ENCODE results near the gene SMG6. TPM values are rescaled to one million over a fixed set of nuclear protein-coding genes. Genes with fewer than 3 reads are reported as not detected.

Gene SMG6
- total RNA-seq, 2 donors from 2014 or later = 12.5 to 22.1 TPM

DNA sequence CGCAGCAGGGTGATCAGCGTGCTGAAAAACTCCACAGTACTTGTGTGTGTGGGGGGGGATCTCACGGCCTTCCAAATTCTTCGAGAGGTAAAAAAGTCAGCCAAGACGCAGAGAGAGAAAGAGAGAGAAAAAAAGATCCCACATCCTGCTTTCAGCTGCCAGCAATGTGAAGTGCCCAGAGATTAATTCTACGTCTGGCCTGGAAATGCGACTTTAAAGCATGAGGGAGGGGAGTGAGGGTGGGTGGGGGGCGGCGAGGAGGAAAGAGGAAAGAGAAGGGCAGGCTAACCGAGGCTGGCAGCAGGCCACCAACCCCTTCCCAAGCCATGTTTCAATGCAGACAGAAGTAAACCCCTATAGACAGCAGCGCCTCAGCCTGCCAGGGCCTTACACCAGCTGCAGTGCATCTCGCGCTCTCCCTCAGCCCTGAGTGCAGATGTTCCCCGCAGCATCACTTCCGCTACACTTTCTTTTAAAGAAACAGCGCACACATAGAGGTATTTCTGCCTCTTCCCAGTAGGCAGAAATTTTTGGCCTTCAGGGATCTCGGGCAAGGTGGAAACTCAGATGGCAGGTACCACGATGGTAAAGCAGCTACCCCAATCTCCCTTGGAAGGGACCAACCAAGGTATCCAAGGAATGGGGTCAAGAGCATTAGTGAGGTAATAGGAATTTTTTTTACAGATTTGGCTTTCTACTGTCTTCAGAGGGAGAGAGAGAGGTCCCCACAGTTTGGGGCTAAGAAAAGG lies 87.8 kb downstream of the SMG6 start:
- DNase-seq = peak in 2 of 4 donors; percentile 50 to 57
- no peaks in the 10 kb centered on the region for H3K4me1 ChIP-seq
- TF ChIP-seq, protein P1, sequence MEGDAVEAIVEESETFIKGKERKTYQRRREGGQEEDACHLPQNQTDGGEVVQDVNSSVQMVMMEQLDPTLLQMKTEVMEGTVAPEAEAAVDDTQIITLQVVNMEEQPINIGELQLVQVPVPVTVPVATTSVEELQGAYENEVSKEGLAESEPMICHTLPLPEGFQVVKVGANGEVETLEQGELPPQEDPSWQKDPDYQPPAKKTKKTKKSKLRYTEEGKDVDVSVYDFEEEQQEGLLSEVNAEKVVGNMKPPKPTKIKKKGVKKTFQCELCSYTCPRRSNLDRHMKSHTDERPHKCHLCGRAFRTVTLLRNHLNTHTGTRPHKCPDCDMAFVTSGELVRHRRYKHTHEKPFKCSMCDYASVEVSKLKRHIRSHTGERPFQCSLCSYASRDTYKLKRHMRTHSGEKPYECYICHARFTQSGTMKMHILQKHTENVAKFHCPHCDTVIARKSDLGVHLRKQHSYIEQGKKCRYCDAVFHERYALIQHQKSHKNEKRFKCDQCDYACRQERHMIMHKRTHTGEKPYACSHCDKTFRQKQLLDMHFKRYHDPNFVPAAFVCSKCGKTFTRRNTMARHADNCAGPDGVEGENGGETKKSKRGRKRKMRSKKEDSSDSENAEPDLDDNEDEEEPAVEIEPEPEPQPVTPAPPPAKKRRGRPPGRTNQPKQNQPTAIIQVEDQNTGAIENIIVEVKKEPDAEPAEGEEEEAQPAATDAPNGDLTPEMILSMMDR (IDR thresholded peaks at IDR 0.05) = no peak
- no peak for TF ChIP-seq POLR2A (IDR thresholded peaks at IDR 0.05)
- H3K27me3 ChIP-seq = no peaks in the 10 kb centered on the region
- H3K36me3 ChIP-seq (replicated peaks in 1 of 2; ENCODE audit: insufficient read depth in 1 of 2, low read depth in 2 of 2) = no peaks in the 10 kb centered on the region
- H3K27ac ChIP-seq = peak overlapping the region in 2 of 4 donors; percentile 52 to 56
- no peak overlapping the region for H3K4me3 ChIP-seq
- intact Hi-C loops (cut with DNase I) = no loop called here
- H3K9me3 ChIP-seq = no peaks in the 10 kb centered on the region
- ATAC-seq = peak; percentile 47
- WGBS, 2 donors = 58 to 71% methylated on average over 17 to 18 of the region's 18 CpGs

DNA sequence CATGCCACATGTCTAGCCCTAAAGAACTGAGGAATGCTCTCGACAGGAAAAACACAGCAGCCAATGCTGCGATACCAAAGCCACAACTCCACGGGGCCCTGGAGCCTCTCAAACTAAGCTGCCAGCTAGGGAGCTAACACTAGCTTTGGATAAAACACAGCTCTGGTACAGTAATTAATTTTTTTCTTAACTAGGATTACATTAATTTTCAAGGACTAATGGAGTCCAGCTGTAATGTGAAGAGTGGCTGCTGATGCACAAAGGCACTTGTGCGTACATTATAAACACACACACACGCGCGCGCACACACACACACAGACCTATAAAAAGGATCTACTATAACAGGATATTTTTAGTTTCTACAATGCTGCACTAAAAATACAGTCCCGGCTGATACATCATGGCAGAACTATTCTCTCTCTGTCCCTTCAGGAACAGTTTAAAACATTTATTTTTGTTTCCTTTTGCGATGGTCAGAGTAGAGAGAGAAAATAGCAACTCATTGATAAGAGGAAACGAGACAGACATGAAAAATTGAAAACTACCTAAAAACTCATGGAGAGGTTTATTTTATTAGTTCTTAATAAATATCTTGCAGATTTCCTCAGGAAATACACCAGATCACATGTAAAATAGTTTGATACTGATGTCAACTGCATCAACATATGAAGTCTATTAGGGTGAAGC lies 88.5 kb downstream of the SMG6 start:
- 67 to 78% methylated on average over 11 of the region's 11 CpGs for WGBS, 2 donors
- TF ChIP-seq, protein P1 (IDR thresholded peaks at IDR 0.05) = no peak
- TF ChIP-seq POLR2A (IDR thresholded peaks at IDR 0.05) = no peak
- DNase-seq (peak in 1 of 4 donors; percentile 14), ATAC-seq (no peak)
- H3K4me1 ChIP-seq = no peaks in the 10 kb centered on the region
- no peaks in the 10 kb centered on the region for H3K36me3 ChIP-seq (replicated peaks in 1 of 2; ENCODE audit: insufficient read depth in 1 of 2, low read depth in 2 of 2)
- H3K27ac ChIP-seq = peak overlapping the region in 2 of 4 donors; percentile 52 to 56
- intact Hi-C loops (cut with DNase I) = no loop called here
- H3K9me3 ChIP-seq = no peaks in the 10 kb centered on the region
- no peaks in the 10 kb centered on the region for H3K27me3 ChIP-seq
- no peak overlapping the region for H3K4me3 ChIP-seq

DNA sequence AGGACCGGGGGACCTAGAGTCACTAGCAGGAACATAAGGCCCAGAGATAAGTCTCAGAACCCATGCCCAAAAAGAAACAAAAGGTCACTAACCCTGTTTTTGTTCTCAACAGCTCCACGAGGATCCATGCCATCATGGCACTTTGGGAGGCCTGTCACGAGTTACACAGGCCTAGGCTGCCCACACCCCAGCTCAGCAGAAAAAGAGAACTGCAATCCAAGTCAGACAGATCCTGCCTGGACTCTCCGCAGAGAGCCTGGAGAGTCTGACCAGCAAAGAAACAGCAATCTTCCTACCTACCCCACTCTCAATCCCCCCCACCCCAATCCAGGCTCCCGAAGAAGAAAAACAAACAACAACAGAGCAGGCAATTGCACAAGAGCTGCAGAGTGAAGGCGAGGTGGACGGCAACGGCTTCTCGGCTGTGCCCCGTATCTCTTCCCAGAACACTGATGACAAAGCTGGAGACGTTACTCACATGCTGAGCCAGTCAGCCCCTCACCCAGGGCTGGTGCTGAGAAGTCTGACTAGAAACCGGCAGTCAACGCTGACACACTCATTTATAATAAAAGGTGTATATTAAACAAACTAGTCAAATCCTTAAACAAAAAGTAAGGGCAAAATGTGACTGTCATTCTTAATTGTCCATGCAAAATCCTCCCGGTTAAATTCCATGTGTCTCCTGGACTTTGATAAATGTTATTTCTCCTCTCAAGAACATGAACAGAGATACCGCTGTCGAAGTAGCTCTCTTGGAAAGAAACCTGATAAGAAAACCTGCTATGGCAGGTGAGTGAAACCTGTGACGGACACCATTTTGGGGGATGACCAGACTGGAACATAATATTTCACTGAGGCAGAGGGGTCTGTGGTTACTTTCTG lies 89.3 kb downstream of the SMG6 start:
- Histone ChIP-seq H3K27ac (peak overlapping the region in 2 of 4 donors; percentile 52 to 56), H3K4me3 (no peak overlapping the region), H3K9me3 (no peaks in the 10 kb centered on the region), H3K36me3 (replicated peaks in 1 of 2; ENCODE audit: insufficient read depth in 1 of 2, low read depth in 2 of 2) (no peaks in the 10 kb centered on the region), H3K27me3 (no peaks in the 10 kb centered on the region), H3K4me1 (no peaks in the 10 kb centered on the region)
- intact Hi-C loops (cut with DNase I) = no loop called here
- ATAC-seq = peak; percentile 39
- no peak for TF ChIP-seq POLR2A (IDR thresholded peaks at IDR 0.05)
- TF ChIP-seq, protein P1 (IDR thresholded peaks at IDR 0.05) = no peak
- peak in 2 of 4 donors; percentile 18 to 36 for DNase-seq
- 73 to 83% methylated on average over 17 of the region's 17 CpGs for WGBS, 2 donors

DNA sequence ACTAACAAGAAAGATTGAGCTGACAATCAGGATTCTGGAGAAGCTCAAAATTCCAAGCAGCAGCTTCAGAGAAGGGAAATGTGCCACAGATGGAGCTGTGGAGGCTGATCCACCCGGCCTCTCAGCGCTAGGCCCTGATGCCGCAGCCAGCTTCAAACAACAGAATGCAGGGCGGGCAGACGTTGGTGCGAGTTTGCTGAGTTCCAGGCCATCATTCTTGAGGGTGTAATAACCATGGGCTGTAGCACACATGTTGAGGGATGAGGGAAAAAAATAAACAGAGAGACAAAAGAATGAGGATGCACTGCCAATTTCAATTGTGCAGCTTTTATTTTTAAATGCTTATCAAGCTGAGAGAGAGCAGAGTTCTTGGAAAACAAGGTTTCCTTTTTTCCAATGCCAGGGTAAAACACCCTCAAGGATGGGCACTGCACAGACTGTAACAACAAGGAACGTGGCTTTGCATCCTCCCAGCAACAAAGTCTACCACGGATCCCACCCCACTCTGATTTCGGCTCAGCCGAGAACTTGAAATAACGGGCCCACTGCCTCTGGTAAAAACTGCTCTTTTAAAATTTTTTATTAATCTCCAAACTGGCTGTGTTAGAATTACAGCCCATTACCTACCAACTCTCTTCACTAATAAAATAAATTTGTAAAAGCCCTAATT lies 90.2 kb downstream of the SMG6 start:
- Histone ChIP-seq H3K9me3 (no peaks in the 10 kb centered on the region), H3K4me1 (no peaks in the 10 kb centered on the region), H3K27ac (peak overlapping the region in 2 of 4 donors; percentile 52 to 56), H3K36me3 (replicated peaks in 1 of 2; ENCODE audit: insufficient read depth in 1 of 2, low read depth in 2 of 2) (no peaks in the 10 kb centered on the region), H3K27me3 (no peaks in the 10 kb centered on the region), H3K4me3 (no peak overlapping the region)
- TF ChIP-seq, protein P1 (IDR thresholded peaks at IDR 0.05) = no peak
- no peak for TF ChIP-seq POLR2A (IDR thresholded peaks at IDR 0.05)
- DNase-seq (no peak), ATAC-seq (no peak)
- WGBS, 2 donors = 82 to 88% methylated on average over 11 of the region's 11 CpGs
- intact Hi-C loops (cut with DNase I) = no loop called here
